Astrocyte of the spinal cord (primary cell): ENCODE results near the gene EXOC7.
"Not testable (repeated sequence)": the region's sequence is repeated elsewhere in the genome, so short reads cannot be mapped to it uniquely, and the experiment has no call there.

Experiments
- DNase-seq: peaks from one replicate; pipeline ENCODE4 v3.0.0; 2011; ENCODE audit warnings: low read depth, low spot score
- H3K4me3 ChIP-seq: 2 replicates; pipeline ENCODE4 v1.5.1; 2011; ENCODE audit warnings: low read depth, mild to moderate bottlenecking, low read length, moderate library complexity
- CTCF ChIP-seq: IDR thresholded peaks from 2 replicates; pipeline ENCODE4 v1.5.1; 2012; ENCODE audit warnings: low read depth, mild to moderate bottlenecking, low read length, inconsistent platforms
- in situ Hi-C: cut with HindIII; loops from 2 replicates; pipeline ENCODE4 v1.10.0; 2017; ENCODE audit warnings: low sequenced_read_pairs

EXOC7 gene

GRCh38 chr17:76080768-76081287 is 22.8 kb downstream of the EXOC7 start:
- no peak for DNase-seq
- no peak overlapping the region for H3K4me3 ChIP-seq
- no peak for TF ChIP-seq CTCF
- in situ Hi-C loops: no loop called here

GRCh38 chr17:76079956-76080767 is 23.4 kb downstream of the EXOC7 start:
- in situ Hi-C loops: no loop called here
- no peak overlapping the region for H3K4me3 ChIP-seq
- DNase-seq: no peak
- TF ChIP-seq CTCF: peak; percentile 8

GRCh38 chr17:76079535-76079955 is 24.0 kb downstream of the EXOC7 start:
- in situ Hi-C loops: no loop called here
- no peak for DNase-seq
- no peak for TF ChIP-seq CTCF
- H3K4me3 ChIP-seq: no peak overlapping the region

GRCh38 chr17:76078860-76079534 is 24.6 kb downstream of the EXOC7 start, which contains the start of gene ZACN:
Gene ZACN (plus strand): TSS chr17:76079182. CDS start chr17:76079265, 83 bp downstream.
- in situ Hi-C loops: no loop called here
- no peak within 1 kb of the TSS for H3K4me3 ChIP-seq
- TF ChIP-seq CTCF: no peak
- no peak for DNase-seq

- in situ Hi-C loops, DNase-seq, H3K4me3 ChIP-seq: not testable (repeated sequence)
Observed at GRCh38 chr17:76078370-76078769, 25.2 kb downstream of the EXOC7 start.

GRCh38 chr17:76077584-76078110 is 25.9 kb downstream of the EXOC7 start:
- in situ Hi-C loops: no loop called here

More at GRCh38 chr17:76077584-76078110, 25.9 kb downstream of the EXOC7 start:
- TF ChIP-seq CTCF: no peak
- DNase-seq: no peak
- H3K4me3 ChIP-seq: no peak overlapping the region
